ENCODE measurements around the gene TBCK.

The TBCK gene

GRCh38 chr4:106287353-106287969 lies 28.5 kb downstream of the TBCK start:
- DNase-seq: no peak

GRCh38 chr4:106286611-106287010 lies 29.4 kb downstream of the TBCK start:
- Histone ChIP-seq H3K27me3 (replicated peaks; ENCODE audit: insufficient read depth, low read length) (no peaks in the 10 kb centered on the region), H3K9me2 (replicated peaks; ENCODE audit: insufficient read depth, low read length) (no peaks in the 10 kb centered on the region), H4K20me1 (ENCODE audit: insufficient read depth, low read length) (no peaks in the 10 kb centered on the region), H3F3A (ENCODE audit: insufficient read depth, low read length) (no peaks in the 10 kb centered on the region), H3K4me3 (ENCODE audit: low read length) (no peak overlapping the region), H3K4me2 (ENCODE audit: low read depth, low read length) (no peak overlapping the region), H3K9me3 (replicated peaks; ENCODE audit: insufficient read depth, low read length) (no peaks in the 10 kb centered on the region), H2AFZ (ENCODE audit: low read length) (no peak overlapping the region), H3K4me1 (ENCODE audit: low read length) (peaks cover 10% of the 10 kb centered on the region), H3K27ac (ENCODE audit: low read length) (no peak overlapping the region), H3K9ac (ENCODE audit: low read length) (no peak overlapping the region), H3K36me3 (replicated peaks; ENCODE audit: insufficient read depth, low read length) (no peaks in the 10 kb centered on the region), H3K79me2 (ENCODE audit: low read length) (no peaks in the 10 kb centered on the region)
- no peak for TF ChIP-seq CTCF (IDR thresholded peaks at IDR 0.05; ENCODE audit: low read length)
- no peak for TF ChIP-seq EZH2phosphoT487 (IDR thresholded peaks at IDR 0.05; ENCODE audit: low read length)
- no peak for TF ChIP-seq EZH2 (optimal IDR thresholded peaks at IDR 0.05; ENCODE audit: low read depth, low read length)
- DNase-seq: no peak

More at GRCh38 chr4:106287353-106287969, 28.5 kb downstream of the TBCK start:
- Histone ChIP-seq H4K20me1 (ENCODE audit: insufficient read depth, low read length) (no peaks in the 10 kb centered on the region), H3K9me3 (replicated peaks; ENCODE audit: insufficient read depth, low read length) (no peaks in the 10 kb centered on the region), H3K9ac (ENCODE audit: low read length) (no peak overlapping the region), H3K27me3 (replicated peaks; ENCODE audit: insufficient read depth, low read length) (no peaks in the 10 kb centered on the region), H3K4me1 (ENCODE audit: low read length) (peaks cover 7% of the 10 kb centered on the region; the same call in 1 of the 2 replicates), H2AFZ (ENCODE audit: low read length) (no peak overlapping the region), H3K4me3 (ENCODE audit: low read length) (no peak overlapping the region), H3K27ac (ENCODE audit: low read length) (no peak overlapping the region), H3K79me2 (ENCODE audit: low read length) (no peaks in the 10 kb centered on the region), H3K9me2 (replicated peaks; ENCODE audit: insufficient read depth, low read length) (no peaks in the 10 kb centered on the region), H3F3A (ENCODE audit: insufficient read depth, low read length) (no peaks in the 10 kb centered on the region), H3K36me3 (replicated peaks; ENCODE audit: insufficient read depth, low read length) (no peaks in the 10 kb centered on the region), H3K4me2 (ENCODE audit: low read depth, low read length) (no peak overlapping the region)
- TF ChIP-seq EZH2phosphoT487 (IDR thresholded peaks at IDR 0.05; ENCODE audit: low read length) (no peak), EZH2 (optimal IDR thresholded peaks at IDR 0.05; ENCODE audit: low read depth, low read length) (no peak), CTCF (IDR thresholded peaks at IDR 0.05; ENCODE audit: low read length) (no peak)

GRCh38 chr4:106284227-106284626 lies 31.8 kb downstream of the TBCK start:
- Histone ChIP-seq H3K27me3 (replicated peaks; ENCODE audit: insufficient read depth, low read length) (no peaks in the 10 kb centered on the region), H3F3A (ENCODE audit: insufficient read depth, low read length) (peaks cover 13% of the 10 kb centered on the region; the same call in 1 of the 2 replicates), H3K27ac (ENCODE audit: low read length) (no peak overlapping the region), H3K4me3 (ENCODE audit: low read length) (no peak overlapping the region), H3K36me3 (replicated peaks; ENCODE audit: insufficient read depth, low read length) (no peaks in the 10 kb centered on the region), H3K9me2 (replicated peaks; ENCODE audit: insufficient read depth, low read length) (no peaks in the 10 kb centered on the region), H3K4me2 (ENCODE audit: low read depth, low read length) (no peak overlapping the region), H3K4me1 (ENCODE audit: low read length) (peaks cover 26% of the 10 kb centered on the region), H4K20me1 (ENCODE audit: insufficient read depth, low read length) (no peaks in the 10 kb centered on the region), H2AFZ (ENCODE audit: low read length) (no peak overlapping the region), H3K9me3 (replicated peaks; ENCODE audit: insufficient read depth, low read length) (no peaks in the 10 kb centered on the region), H3K79me2 (ENCODE audit: low read length) (no peaks in the 10 kb centered on the region), H3K9ac (ENCODE audit: low read length) (no peak overlapping the region)
- no peak for TF ChIP-seq CTCF (IDR thresholded peaks at IDR 0.05; ENCODE audit: low read length)
- no peak for TF ChIP-seq EZH2phosphoT487 (IDR thresholded peaks at IDR 0.05; ENCODE audit: low read length)
- TF ChIP-seq EZH2 (optimal IDR thresholded peaks at IDR 0.05; ENCODE audit: low read depth, low read length): no peak
- no peak for DNase-seq

All from MM.1S (cell line).